Keratinocyte (primary cell): ENCODE measurements around the gene MRPL16. TPM values are rescaled to one million over a fixed set of nuclear protein-coding genes. Genes with fewer than 3 reads are reported as not detected.
A peak's percentile ranks its signal among the peaks of the same experiment; 100 is the strongest.

ENCODE experiments used
- DNase-seq: peaks from one replicate; pipeline ENCODE4 v3.0.0-alpha.2; 2011; ENCODE audit warnings: low read depth, missing footprints, low spot score
- FAIRE-seq: peaks from 2 replicates; lab custom pipeline; 2011; peaks lifted over from hg19 to GRCh38; lab: Jason Lieb, UNC
- H2AFZ ChIP-seq: 2 replicates; pipeline ENCODE4 v1.6.0; 2012; ENCODE audit warnings: low read length, control low read depth, inconsistent platforms; ENCODE audit not compliant: control insufficient read depth
- H3K27ac ChIP-seq: 2 replicates; pipeline ENCODE4 v1.5.1; 2011; ENCODE audit warnings: low read length; ENCODE audit not compliant: control insufficient read depth, insufficient read depth
- H3K27me3 ChIP-seq: 3 replicates; pipeline ENCODE4 v1.6.0; 2011; ENCODE audit warnings: low read length; ENCODE audit not compliant: control insufficient read depth, insufficient read depth; ENCODE audit errors: extremely low read depth
- H3K36me3 ChIP-seq, 2 experiments: 2 replicates in 1 of 2; 3 replicates in 1 of 2; pipeline ENCODE4 v1.5.1; 2011; ENCODE audit warnings: low read length in 2 of 2, mild to moderate bottlenecking in 1 of 2; ENCODE audit not compliant: control insufficient read depth in 2 of 2, insufficient read depth in 2 of 2; ENCODE audit errors: extremely low read depth in 1 of 2
- H3K4me1 ChIP-seq: 3 replicates; pipeline ENCODE4 v1.5.1; 2011; ENCODE audit warnings: low read length; ENCODE audit not compliant: control insufficient read depth, insufficient read depth; ENCODE audit errors: extremely low read depth
- H3K4me2 ChIP-seq: 3 replicates; pipeline ENCODE4 v1.6.0; 2011; ENCODE audit warnings: low read depth, low read length; ENCODE audit not compliant: control insufficient read depth, insufficient read depth; ENCODE audit errors: extremely low read depth
- H3K4me3 ChIP-seq, 3 experiments: fragments of 200-600 bp in 1 of 3; sonication (generic) in 1 of 3; 2 replicates in 2 of 3; 3 replicates in 1 of 3; pipeline ENCODE4 v1.5.1; 2011 to 2016; ENCODE audit warnings: low read length in 3 of 3, mild to moderate bottlenecking in 3 of 3, control low read depth in 2 of 3, inconsistent platforms in 1 of 3, low read depth in 1 of 3, mixed read lengths in 1 of 3, mixed run types in 1 of 3, moderate library complexity in 1 of 3; ENCODE audit not compliant: control insufficient read depth in 2 of 3, insufficient read depth in 2 of 3; ENCODE audit errors: extremely low read depth in 1 of 3
- H3K79me2 ChIP-seq: 2 replicates; pipeline ENCODE4 v1.6.0; 2012; ENCODE audit warnings: low read length; ENCODE audit not compliant: control insufficient read depth, insufficient read depth
- H3K9ac ChIP-seq: 3 replicates; pipeline ENCODE4 v1.6.0; 2011; ENCODE audit warnings: low read length; ENCODE audit not compliant: control insufficient read depth, insufficient read depth; ENCODE audit errors: extremely low read depth
- H3K9me1 ChIP-seq: 3 replicates; pipeline ENCODE4 v1.6.0; 2011; ENCODE audit warnings: low read length; ENCODE audit not compliant: control insufficient read depth, insufficient read depth; ENCODE audit errors: extremely low read depth
- H3K9me3 ChIP-seq: 2 replicates; pipeline ENCODE4 v1.5.1; 2012; ENCODE audit warnings: low read depth, low read length; ENCODE audit not compliant: control insufficient read depth
- H4K20me1 ChIP-seq: 3 replicates; pipeline ENCODE4 v1.6.0; 2011; ENCODE audit warnings: low read length; ENCODE audit not compliant: control insufficient read depth, insufficient read depth; ENCODE audit errors: extremely low read depth
- EZH2 ChIP-seq: IDR thresholded peaks from one replicate; pipeline ENCODE4 v1.6.1; 2012; ENCODE audit warnings: inconsistent platforms, mild to moderate bottlenecking, low read length, moderate library complexity
- dilution Hi-C: fragments of 300-500 bp; cut with MboI; formaldehyde crosslinking; loops from one replicate; pipeline ENCODE4 v1.7.0; 2020; ENCODE audit warnings: low sequenced_read_pairs; ENCODE audit not compliant: extremely low pct_ligation_motif_present
- polyA plus RNA-seq, 5 experiments: library from polyadenylated mRNA; depleted of rRNA in 3 of 5; stranded (reverse) in 3 of 5; stranded (forward) in 1 of 5; unstranded in 1 of 5; fragments of >200 nt; gene quantifications; 1 replicate in 1 of 5; 2 replicates in 3 of 5; 3 replicates in 1 of 5; pipeline versions ENCODE4 v1.2.1 to v1.2.3, GENCODE V29; 2011 to 2012; ENCODE audit warnings: missing spikeins in 2 of 5, low read depth in 1 of 5, low replicate concordance in 1 of 5
- TF ChIP-seq, protein P1 (sequence below), 3 experiments: IDR thresholded peaks in 1 of 3; conservative IDR thresholded peaks in 1 of 3; optimal IDR thresholded peaks in 1 of 3; 2 replicates in 2 of 3; 3 replicates in 1 of 3; pipeline versions ENCODE3 to v1.5.1; 2011; ENCODE audit warnings: low read length in 3 of 3, mild to moderate bottlenecking in 3 of 3, moderate library complexity in 2 of 3, control low read depth in 1 of 3, inconsistent platforms in 1 of 3; ENCODE audit not compliant: insufficient read depth in 2 of 3; ENCODE audit errors: extremely low read depth in 1 of 3

MRPL16 gene
- polyA plus RNA-seq, 1 donor (not counting 4 experiments of a cell fraction or from before 2014, with no cell fraction given) = 72.1 TPM

DNA sequence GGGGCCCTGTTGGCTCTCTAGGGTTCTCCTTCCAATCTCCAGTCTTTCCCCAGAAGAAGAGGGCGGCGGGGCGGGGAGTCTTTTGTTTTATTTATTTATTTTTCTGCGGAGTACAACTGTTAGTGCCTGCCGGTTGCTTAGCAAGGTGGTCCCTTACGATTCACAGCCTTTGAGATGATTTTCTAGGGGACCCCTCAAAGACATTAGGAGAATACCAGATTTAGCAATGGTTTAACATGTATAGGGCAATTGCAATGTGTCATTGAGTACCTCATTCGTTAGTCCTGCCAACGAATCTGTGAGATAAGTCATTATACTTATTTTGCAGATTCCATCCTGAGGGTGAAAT lies 307 bp upstream of the MRPL16 start:
- Histone ChIP-seq H3K36me3 (peaks cover 10 to 22% of the 10 kb centered on the region in 2 experiments), H3K9me1 (no peaks in the 10 kb centered on the region), H3K27ac (peak overlapping the region; percentile 85), H3K4me2 (peak overlapping the region; percentile 80), H2AFZ (peak overlapping the region; percentile 5), H3K79me2 (peaks cover 12% of the 10 kb centered on the region), H3K9me3 (no peaks in the 10 kb centered on the region), H3K9ac (peak overlapping the region; percentile 92), H4K20me1 (no peaks in the 10 kb centered on the region), H3K4me1 (peaks cover 14% of the 10 kb centered on the region), H3K27me3 (no peaks in the 10 kb centered on the region), H3K4me3 (peak overlapping the region; percentile 43 to 96 (median 94))
- FAIRE-seq (no peak), DNase-seq (no peak)
- no peak for TF ChIP-seq EZH2
- TF ChIP-seq, protein P1, sequence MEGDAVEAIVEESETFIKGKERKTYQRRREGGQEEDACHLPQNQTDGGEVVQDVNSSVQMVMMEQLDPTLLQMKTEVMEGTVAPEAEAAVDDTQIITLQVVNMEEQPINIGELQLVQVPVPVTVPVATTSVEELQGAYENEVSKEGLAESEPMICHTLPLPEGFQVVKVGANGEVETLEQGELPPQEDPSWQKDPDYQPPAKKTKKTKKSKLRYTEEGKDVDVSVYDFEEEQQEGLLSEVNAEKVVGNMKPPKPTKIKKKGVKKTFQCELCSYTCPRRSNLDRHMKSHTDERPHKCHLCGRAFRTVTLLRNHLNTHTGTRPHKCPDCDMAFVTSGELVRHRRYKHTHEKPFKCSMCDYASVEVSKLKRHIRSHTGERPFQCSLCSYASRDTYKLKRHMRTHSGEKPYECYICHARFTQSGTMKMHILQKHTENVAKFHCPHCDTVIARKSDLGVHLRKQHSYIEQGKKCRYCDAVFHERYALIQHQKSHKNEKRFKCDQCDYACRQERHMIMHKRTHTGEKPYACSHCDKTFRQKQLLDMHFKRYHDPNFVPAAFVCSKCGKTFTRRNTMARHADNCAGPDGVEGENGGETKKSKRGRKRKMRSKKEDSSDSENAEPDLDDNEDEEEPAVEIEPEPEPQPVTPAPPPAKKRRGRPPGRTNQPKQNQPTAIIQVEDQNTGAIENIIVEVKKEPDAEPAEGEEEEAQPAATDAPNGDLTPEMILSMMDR (optimal IDR thresholded peaks at IDR 0.05 in 1 of 3, IDR thresholded peaks at IDR 0.05 in 1 of 3, conservative IDR thresholded peaks at IDR 0.05 in 1 of 3; ENCODE audit: extremely low read depth in 1 of 3, insufficient read depth in 2 of 3, low read length in 3 of 3) = no peak
- dilution Hi-C loops = no loop called here

DNA sequence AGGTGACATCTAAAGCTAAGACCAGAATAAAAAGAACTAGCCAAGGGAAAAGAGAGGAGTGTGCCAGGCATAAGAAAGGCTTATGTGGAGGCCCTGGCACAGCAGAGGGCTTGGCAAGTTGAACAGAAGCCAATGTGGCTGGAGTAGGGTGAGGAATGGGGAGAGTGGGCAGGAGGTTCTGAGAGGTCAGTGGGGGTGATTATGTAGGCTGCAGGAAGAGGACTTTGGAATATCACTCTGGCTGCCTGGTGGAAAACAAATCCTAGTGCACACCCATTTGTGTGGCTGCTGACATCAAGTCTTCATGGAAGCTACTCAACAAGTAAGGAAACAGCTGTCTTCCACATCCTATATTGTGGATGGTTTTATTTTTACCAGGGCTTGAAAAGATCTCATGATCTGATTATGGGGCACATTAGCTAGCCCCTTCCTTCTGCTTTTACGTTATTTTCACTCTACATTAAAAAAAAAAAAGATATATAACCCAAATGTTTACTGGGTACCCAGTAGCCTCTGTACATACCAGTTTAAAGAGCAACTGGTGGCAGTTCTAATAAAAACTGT lies 3.4 kb downstream of the MRPL16 start:
- Histone ChIP-seq H3K27me3 (no peaks in the 10 kb centered on the region), H3K9me1 (no peaks in the 10 kb centered on the region), H3K9ac (no peak overlapping the region), H3K9me3 (no peaks in the 10 kb centered on the region), H3K4me3 (no peak overlapping the region), H3K27ac (no peak overlapping the region), H3K79me2 (peaks cover 12% of the 10 kb centered on the region), H2AFZ (no peak overlapping the region), H3K36me3 (peaks cover 18 to 32% of the 10 kb centered on the region in 2 experiments), H3K4me1 (peaks cover 14% of the 10 kb centered on the region), H3K4me2 (no peak overlapping the region), H4K20me1 (no peaks in the 10 kb centered on the region)
- DNase-seq = no peak
- dilution Hi-C loops = no loop called here
- FAIRE-seq = no peak
- TF ChIP-seq, protein P1 (optimal IDR thresholded peaks at IDR 0.05 in 1 of 3, IDR thresholded peaks at IDR 0.05 in 1 of 3, conservative IDR thresholded peaks at IDR 0.05 in 1 of 3; ENCODE audit: extremely low read depth in 1 of 3, insufficient read depth in 2 of 3, low read length in 3 of 3) = no peak
- TF ChIP-seq EZH2 = no peak
